ENCODE data around the gene NEK1. TPM values are rescaled to one million over a fixed set of nuclear protein-coding genes. Genes with fewer than 3 reads are reported as not detected.

Gene NEK1
- total RNA-seq, 2 experiments from 2014 or later: 12.1 to 13.1 TPM

DNA sequence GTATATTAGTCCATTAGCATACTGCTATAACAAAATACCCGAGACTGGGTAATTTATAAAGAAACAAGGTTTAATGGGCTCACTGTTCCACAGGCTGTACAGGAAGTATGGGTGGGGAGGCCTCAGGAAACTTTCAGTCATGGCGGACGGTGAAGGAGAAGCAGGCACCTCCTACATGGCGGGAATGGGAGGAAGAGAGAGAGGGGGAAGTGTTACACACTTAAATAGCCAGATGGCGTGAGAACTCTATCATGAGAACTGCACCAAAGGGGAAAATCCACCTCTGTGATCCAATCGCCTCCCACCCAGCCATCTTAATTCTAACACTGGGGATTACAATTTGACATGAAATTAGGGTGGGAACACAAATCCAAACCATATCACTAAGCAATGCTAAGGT lies 242.7 kb downstream of the NEK1 start:
- Mint-ChIP-seq H3K27ac (no peak overlapping the region), H3K9me3 (peaks cover 8% of the 10 kb centered on the region), H3K36me3 (no peaks in the 10 kb centered on the region), H3K4me3 (no peak overlapping the region), H3K27me3 (no peaks in the 10 kb centered on the region), H3K4me1 (no peaks in the 10 kb centered on the region)
- no peak for DNase-seq

DNA sequence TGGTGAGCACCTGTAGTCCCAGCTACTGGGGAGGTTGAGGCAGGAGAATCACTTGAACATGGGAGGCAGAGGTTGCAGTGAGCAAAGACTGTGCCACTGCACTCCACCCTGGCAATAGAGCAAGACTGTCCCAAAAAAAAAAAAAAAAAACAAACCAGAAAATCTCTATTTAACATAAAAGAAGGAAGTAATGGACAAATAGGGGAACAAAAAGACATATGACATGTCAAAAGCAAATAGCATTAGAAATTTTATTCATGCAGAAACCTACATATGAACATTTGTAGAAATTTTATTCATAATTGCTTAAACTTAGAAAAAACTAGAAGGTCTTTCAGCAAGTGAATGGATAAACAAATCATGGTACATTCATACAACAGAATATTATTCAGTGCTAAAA lies 244.6 kb downstream of the NEK1 start:
- Mint-ChIP-seq H3K27me3 (no peaks in the 10 kb centered on the region), H3K36me3 (no peaks in the 10 kb centered on the region), H3K4me3 (no peak overlapping the region), H3K9me3 (peaks cover 8% of the 10 kb centered on the region), H3K27ac (no peak overlapping the region), H3K4me1 (no peaks in the 10 kb centered on the region)
- no peak for DNase-seq

DNA sequence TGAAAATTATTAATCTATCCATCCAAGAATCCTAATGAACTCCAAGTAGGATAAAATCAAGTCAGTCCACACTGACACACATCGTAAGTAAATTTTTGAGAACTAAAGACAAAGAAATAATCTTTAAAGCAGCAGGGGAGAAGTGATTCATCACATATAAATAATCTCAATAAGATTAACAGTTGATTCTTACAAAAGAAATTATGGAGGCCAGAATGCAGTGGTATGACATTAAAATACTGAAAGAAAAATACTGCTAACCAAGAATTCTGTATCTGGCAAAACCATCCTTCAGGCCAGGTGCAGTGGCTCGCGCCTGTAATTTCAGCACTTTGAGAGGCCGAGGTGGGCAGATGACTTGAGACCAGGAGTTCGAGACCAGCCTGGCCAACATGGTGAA lies 245.6 kb downstream of the NEK1 start:
- H3K36me3 Mint-ChIP-seq: no peaks in the 10 kb centered on the region
- H3K4me1 Mint-ChIP-seq: no peaks in the 10 kb centered on the region
- no peak for DNase-seq
- no peak overlapping the region for H3K27ac Mint-ChIP-seq
- peaks cover 5% of the 10 kb centered on the region for H3K27me3 Mint-ChIP-seq
- H3K9me3 Mint-ChIP-seq: peaks cover 8% of the 10 kb centered on the region
- no peak overlapping the region for H3K4me3 Mint-ChIP-seq

DNA sequence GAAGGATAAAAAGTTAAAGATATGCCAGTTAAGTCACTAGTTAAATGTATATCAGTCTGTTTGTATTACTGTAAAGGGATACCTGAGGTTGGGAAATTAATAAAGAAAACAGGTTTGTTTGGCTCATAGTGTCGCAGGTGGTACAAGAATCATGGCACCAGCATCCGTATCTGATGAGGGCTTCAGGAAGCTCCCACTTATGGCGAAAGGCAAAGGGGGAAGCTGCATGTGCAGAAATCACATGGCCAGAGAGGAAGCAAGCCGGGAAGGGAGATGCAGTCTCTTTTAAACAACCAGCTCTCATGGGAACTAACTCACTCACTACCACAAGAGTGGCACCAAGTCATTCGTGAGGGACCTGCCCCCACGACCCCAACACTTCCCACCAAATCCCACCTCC lies 249.8 kb downstream of the NEK1 start:
- no peak overlapping the region for H3K27ac Mint-ChIP-seq
- no peak overlapping the region for H3K4me3 Mint-ChIP-seq
- DNase-seq: no peak
- no peaks in the 10 kb centered on the region for H3K36me3 Mint-ChIP-seq
- H3K9me3 Mint-ChIP-seq: peaks cover 8% of the 10 kb centered on the region
- H3K4me1 Mint-ChIP-seq: no peaks in the 10 kb centered on the region
- H3K27me3 Mint-ChIP-seq: peaks cover 11% of the 10 kb centered on the region

DNA sequence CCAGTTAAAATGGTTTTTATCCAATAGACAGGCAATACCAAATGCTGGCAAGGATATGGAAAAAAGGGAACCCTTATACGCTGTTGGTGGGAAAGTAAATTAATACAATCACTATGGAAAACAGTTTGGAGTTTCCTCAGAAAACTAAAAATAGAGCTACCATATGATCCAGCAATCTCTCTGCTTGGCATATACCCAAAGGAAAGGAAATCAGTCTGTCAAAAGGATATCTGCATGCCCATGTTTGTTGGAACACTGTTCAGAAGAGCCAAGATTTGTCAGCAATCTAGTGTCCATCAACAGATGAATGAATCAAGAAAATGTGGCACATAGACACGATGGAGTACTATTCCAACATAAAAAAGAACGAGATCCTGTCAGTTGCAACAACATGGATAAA lies 250.6 kb downstream of the NEK1 start:
- Mint-ChIP-seq H3K27me3 (peaks cover 11% of the 10 kb centered on the region), H3K36me3 (no peaks in the 10 kb centered on the region), H3K27ac (no peak overlapping the region), H3K4me3 (no peak overlapping the region), H3K4me1 (no peaks in the 10 kb centered on the region), H3K9me3 (peaks cover 8% of the 10 kb centered on the region)
- no peak for DNase-seq

DNA sequence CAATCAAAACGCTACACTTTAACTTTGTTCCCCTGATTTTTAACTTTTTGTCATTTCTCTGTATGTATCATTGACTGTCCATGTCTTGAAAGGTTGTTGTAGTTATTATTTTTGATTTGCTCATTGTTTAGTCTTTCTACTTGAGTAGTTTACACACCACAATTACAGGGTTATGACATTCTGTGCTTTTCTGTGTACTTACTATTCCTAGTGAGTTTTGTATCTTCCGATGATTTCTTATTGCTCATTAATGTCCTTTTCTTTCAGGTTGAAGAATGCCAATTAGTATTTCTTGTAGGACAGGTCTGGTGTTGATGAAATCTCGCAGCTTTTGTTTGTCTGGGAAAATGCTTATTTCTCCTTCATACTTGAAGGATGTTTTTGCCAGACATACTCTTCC lies 252.4 kb downstream of the NEK1 start:
- Mint-ChIP-seq H3K27me3 (peaks cover 11% of the 10 kb centered on the region), H3K36me3 (no peaks in the 10 kb centered on the region), H3K27ac (no peak overlapping the region)

DNA sequence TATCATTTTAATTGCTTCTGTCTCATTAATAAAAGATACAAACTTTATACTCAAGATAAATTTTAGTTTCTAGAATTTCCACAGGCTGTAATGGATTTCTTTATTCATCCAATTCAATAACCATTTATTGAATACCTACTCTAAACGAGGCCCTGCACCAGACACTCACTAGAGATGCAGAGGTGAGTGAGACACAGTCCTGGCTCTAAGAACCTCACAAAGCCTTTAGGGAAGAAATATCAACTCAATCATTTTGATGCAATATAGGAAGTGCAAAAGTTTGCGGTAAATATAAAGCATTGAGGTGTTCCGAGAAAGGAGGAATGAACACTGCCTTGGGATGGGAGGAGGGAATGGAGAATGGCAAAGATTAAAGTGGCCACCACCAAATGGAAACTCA lies 260.0 kb downstream of the NEK1 start:
- Mint-ChIP-seq H3K36me3 (no peaks in the 10 kb centered on the region), H3K4me1 (no peaks in the 10 kb centered on the region), H3K9me3 (peaks cover 1% of the 10 kb centered on the region), H3K27ac (no peak overlapping the region), H3K4me3 (no peak overlapping the region), H3K27me3 (no peaks in the 10 kb centered on the region)
- no peak for DNase-seq

More for the DNA sequence above, 252.4 kb downstream of the NEK1 start:
- Mint-ChIP-seq H3K4me3 (no peak overlapping the region), H3K4me1 (no peaks in the 10 kb centered on the region), H3K9me3 (no peaks in the 10 kb centered on the region)
- DNase-seq: no peak

DNA sequence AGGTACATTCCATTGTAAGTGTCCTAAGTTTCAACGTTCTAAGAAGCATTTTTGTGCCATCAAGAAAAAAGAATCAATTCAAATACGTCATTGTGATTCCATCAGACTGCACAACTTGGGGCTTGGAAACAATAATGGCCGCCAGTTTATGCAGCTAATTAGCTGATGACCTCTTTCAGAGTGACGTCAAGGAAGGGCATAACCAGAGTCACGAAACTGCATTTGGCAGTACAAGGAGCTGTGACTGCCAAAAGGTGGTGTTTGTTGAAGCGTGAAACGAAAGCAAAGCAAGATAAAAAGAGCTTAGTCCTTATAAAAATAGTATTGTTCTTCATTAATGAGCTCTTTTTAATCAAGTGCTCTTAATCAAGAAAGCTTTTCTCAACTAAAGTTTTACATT lies 260.5 kb downstream of the NEK1 start:
- DNase-seq: no peak

DNA sequence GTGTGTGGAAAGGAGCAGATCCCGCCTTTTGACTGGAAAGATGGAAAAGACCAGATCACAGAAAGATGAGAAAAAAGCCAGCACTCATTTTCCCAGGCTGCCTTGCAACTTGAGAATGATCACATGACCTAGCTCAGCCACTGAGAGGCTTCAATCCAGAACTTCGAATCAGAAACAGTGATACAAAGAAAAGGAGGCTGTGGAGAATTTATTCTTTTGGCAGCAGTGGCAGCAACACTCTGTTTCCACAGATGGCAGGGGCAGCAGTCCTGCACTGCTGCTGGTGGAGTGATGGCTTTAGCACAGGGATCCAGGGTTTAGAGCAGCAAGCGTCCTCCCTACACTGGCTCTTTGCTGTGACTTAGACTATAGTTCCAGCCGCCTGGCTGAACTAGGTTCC lies 263.8 kb downstream of the NEK1 start:
- DNase-seq: no peak
- no peaks in the 10 kb centered on the region for H3K27me3 Mint-ChIP-seq
- H3K4me3 Mint-ChIP-seq: no peak overlapping the region
- H3K36me3 Mint-ChIP-seq: no peaks in the 10 kb centered on the region
- no peak overlapping the region for H3K27ac Mint-ChIP-seq
- H3K4me1 Mint-ChIP-seq: no peaks in the 10 kb centered on the region
- no peaks in the 10 kb centered on the region for H3K9me3 Mint-ChIP-seq

More for the DNA sequence above, 260.5 kb downstream of the NEK1 start:
- Mint-ChIP-seq H3K9me3 (peaks cover 1% of the 10 kb centered on the region), H3K4me3 (no peak overlapping the region), H3K27ac (no peak overlapping the region), H3K4me1 (no peaks in the 10 kb centered on the region), H3K27me3 (no peaks in the 10 kb centered on the region), H3K36me3 (no peaks in the 10 kb centered on the region)

DNA sequence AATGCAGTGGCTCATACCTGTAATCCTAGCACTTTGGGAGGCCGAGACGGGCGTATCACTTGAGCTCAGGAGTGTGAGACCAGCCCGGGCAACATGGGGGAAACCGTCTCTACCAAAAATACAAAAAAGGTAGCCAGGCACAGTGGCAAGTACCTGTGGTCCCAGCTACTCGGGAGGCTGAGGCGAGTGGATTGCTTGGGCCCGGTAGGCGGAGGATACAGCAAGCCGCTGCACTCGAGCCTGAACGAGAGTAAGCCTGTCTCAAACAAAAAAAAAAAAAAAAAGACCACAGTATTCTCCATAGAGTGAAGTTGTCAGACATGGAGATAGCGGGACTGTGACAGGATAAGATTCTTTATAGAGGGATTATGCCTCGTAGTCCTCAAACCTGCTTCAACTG lies 265.5 kb downstream of the NEK1 start:
- H3K27ac Mint-ChIP-seq: no peak overlapping the region
- no peaks in the 10 kb centered on the region for H3K36me3 Mint-ChIP-seq
- no peaks in the 10 kb centered on the region for H3K9me3 Mint-ChIP-seq
- H3K27me3 Mint-ChIP-seq: no peaks in the 10 kb centered on the region
- H3K4me3 Mint-ChIP-seq: no peak overlapping the region
- H3K4me1 Mint-ChIP-seq: no peaks in the 10 kb centered on the region
- no peak for DNase-seq

DNA sequence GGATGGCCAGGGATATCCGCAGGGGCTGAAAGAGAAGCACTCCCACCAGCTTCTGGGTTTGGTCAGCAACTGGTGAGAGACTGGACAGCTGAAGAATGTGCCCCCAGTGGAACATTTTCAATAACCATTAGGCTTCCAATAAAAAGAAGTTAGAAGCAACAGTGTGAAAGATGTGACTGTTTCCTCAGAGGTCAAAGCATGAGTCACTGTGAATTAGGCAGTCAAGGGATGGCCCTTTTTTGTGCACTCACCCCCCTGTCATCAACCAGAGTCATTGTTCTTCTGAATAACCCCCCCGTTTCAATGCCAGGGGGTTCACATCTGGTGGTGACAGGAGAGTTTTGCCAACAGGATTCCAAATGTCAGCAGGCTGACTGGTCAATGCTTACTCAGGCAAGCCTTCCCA lies 267.1 kb downstream of the NEK1 start:
- Mint-ChIP-seq H3K27me3 (no peaks in the 10 kb centered on the region), H3K9me3 (no peaks in the 10 kb centered on the region), H3K4me1 (no peaks in the 10 kb centered on the region), H3K27ac (no peak overlapping the region), H3K36me3 (no peaks in the 10 kb centered on the region), H3K4me3 (no peak overlapping the region)
- no peak for DNase-seq

Other genes starting within 250 kb of the NEK1 start
- 10 to 100 TPM; 18.5 to 20.8 TPM for gene CLCN3, start 8.0 kb upstream of the NEK1 start, total RNA-seq
- gene HPF1, start 145.4 kb upstream of the NEK1 start, total RNA-seq: 10 to 100 TPM; 27.3 to 27.5 TPM